Peyer's patch (tissue), 4 donors: ENCODE results near the gene INO80B. TPM values are rescaled to one million over a fixed set of nuclear protein-coding genes. Genes with fewer than 3 reads are reported as not detected.
"Not testable (repeated sequence)": the region's sequence is repeated elsewhere in the genome, so short reads cannot be mapped to it uniquely, and the experiment has no call there.

Experiments used
- DNase-seq, 3 donors: peaks; one replicate each; pipeline ENCODE4 v3.0.0-alpha.2; 2017 to 2019
- H3K27ac ChIP-seq, 4 donors: fragments of 200-600 bp; sonication (generic); one replicate each; pipeline ENCODE4 v1.5.1; 2016 to 2019
- H3K27me3 ChIP-seq, 2 donors: fragments of 200-600 bp; sonication (generic); one replicate each; pipeline ENCODE4 v1.5.1; 2019
- H3K36me3 ChIP-seq, 3 donors: fragments of 200-600 bp; sonication (generic); one replicate each; pipeline ENCODE4 v1.5.1; 2016 to 2019
- H3K4me1 ChIP-seq, 4 donors: fragments of 200-600 bp; sonication (generic); one replicate each; pipeline ENCODE4 v1.5.1; 2016 to 2019
- H3K4me3 ChIP-seq, 4 donors: fragments of 200-600 bp; sonication (generic); 1 replicate in 3 of 4; 2 replicates in 1 of 4; pipeline ENCODE4 v1.5.1; 2016 to 2019; ENCODE audit warnings: mild to moderate bottlenecking in 1 of 4
- H3K9me3 ChIP-seq, 4 donors: fragments of 200-600 bp; sonication (generic); one replicate each; pipeline ENCODE4 v1.5.1; 2016 to 2019; ENCODE audit warnings: mild to moderate bottlenecking in 1 of 4
- POLR2A ChIP-seq, 2 donors: fragments of 450-650 bp; IDR thresholded peaks; one replicate each; pipeline ENCODE4 v1.5.1; 2017; ENCODE audit warnings: antibody characterized with exemption in 2 of 2, mild to moderate bottlenecking in 2 of 2, moderate library complexity in 2 of 2
- total RNA-seq, 4 donors: library from RNA; depleted of rRNA; stranded (reverse); fragments of >200 nt; gene quantifications; one replicate each; pipeline ENCODE4 v1.1.0, GENCODE V29; 2016
- TF ChIP-seq, protein P1 (sequence below), 6 experiments: fragments of 450-650 bp in 4 of 6; fragments of 200-600 bp in 2 of 6; sonication (generic) in 1 of 6; IDR thresholded peaks; one replicate each; pipeline ENCODE4 v1.5.1; 2017 to 2019; ENCODE audit warnings: antibody characterized with exemption in 6 of 6, mild to moderate bottlenecking in 3 of 6, moderate library complexity in 1 of 6

Gene INO80B
- total RNA-seq, 4 donors from 2014 or later, result 5.4 to 83.3 (median 41.8) TPM

DNA sequence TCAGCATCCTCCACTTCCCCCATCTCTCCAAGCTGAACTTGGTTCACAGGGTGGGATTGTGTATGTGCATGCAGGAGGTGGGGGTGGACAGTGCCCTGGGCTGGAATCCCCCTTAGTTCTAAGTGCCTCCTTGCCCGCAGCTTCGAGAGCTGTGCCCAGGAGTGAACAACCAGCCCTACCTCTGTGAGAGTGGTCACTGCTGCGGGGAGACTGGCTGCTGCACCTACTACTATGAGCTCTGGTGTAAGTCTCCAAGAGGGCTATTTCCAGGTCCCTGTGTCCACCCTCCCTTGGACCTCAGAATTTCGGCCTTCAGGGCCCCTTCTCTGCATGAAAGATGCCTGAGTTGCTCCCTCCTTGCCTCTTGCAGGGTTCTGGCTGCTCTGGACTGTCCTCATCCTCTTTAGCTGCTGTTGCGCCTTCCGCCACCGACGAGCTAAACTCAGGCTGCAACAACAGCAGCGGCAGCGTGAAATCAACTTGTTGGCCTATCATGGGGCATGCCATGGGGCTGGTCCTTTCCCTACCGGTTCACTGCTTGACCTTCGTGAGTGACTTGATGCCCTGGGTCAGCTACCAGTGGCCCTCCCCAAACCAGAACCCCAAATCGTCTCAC, 4.7 kb downstream of the INO80B start:
- peak overlapping the region in 1 of 4 donors; percentile 88 for H3K4me3 ChIP-seq
- peaks cover 0 to 24% (median 0%) of the 10 kb centered on the region in 3 donors for H3K36me3 ChIP-seq
- peaks cover 6 to 55% (median 19%) of the 10 kb centered on the region in 4 donors for H3K4me1 ChIP-seq
- not testable (repeated sequence) for H3K27me3 ChIP-seq, DNase-seq, H3K9me3 ChIP-seq, H3K27ac ChIP-seq
- TF ChIP-seq POLR2A (IDR thresholded peaks at IDR 0.05), result peak in 1 of 2 donors; percentile 3

DNA sequence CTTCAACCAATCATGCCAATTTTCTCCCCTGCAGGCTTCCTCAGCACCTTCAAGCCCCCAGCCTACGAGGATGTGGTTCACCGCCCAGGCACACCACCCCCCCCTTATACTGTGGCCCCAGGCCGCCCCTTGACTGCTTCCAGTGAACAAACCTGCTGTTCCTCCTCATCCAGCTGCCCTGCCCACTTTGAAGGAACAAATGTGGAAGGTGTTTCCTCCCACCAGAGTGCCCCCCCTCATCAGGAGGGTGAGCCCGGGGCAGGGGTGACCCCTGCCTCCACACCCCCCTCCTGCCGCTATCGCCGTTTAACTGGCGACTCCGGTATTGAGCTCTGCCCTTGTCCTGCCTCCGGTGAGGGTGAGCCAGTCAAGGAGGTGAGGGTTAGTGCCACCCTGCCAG, 5.3 kb downstream of the INO80B start:
- Histone ChIP-seq H3K4me1 (peaks cover 6 to 56% (median 19%) of the 10 kb centered on the region in 4 donors), H3K36me3 (peaks cover 0 to 24% (median 0%) of the 10 kb centered on the region in 3 donors)
- TF ChIP-seq POLR2A (IDR thresholded peaks at IDR 0.05), result peak in 1 of 2 donors; percentile 3
- not testable (repeated sequence) for H3K4me3 ChIP-seq, DNase-seq, H3K27me3 ChIP-seq, H3K9me3 ChIP-seq, H3K27ac ChIP-seq

DNA sequence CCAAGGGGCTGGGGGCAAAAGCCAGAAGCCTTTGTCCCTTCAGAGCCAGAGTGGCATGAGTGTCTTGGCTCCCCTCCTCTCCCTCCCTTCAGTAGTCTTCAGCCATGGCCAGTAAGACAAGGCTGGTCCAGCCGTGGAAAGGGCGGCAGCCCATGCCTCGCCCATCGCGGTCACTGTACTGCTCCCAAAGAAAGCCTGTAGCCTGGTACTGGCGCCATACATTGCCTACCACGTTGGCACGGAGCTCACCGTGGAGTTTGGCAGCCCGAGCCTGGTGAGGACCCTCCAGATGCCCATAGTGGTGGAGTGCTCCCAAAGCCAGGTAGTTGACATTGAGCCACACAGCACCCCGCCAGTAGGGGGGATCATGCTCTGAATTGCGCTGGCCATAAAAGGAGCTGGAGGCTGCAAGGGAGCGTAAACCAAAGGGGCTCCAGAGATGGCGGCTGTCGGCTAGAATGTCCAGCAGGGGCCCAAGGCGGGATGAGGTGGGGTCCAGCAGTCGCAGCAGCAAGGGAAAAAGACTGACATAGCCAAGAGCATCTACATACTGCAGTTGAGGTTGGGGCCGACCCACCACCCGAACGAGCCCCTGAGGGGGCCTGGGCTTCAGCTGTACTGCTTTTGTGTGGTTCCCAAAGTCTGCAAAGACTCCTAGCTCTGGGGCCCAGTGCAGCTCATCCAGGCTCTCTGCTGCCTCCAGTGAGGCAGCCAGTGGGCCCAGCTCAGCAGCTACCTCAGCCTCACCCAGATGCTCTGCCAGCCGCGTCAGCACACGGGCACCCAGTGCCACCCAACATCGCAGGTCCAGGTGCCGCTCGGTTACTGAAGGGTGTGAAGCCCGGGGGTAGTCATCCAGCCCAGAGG, 6.5 kb downstream of the INO80B start:
- DNase-seq, result no peak
- Histone ChIP-seq H3K27ac (no peak overlapping the region), H3K4me3 (no peak overlapping the region), H3K9me3 (no peaks in the 10 kb centered on the region), H3K27me3 (no peaks in the 10 kb centered on the region), H3K4me1 (peaks cover 0 to 48% (median 14%) of the 10 kb centered on the region in 4 donors), H3K36me3 (peaks cover 0 to 24% (median 0%) of the 10 kb centered on the region in 3 donors)
- TF ChIP-seq, protein P1, sequence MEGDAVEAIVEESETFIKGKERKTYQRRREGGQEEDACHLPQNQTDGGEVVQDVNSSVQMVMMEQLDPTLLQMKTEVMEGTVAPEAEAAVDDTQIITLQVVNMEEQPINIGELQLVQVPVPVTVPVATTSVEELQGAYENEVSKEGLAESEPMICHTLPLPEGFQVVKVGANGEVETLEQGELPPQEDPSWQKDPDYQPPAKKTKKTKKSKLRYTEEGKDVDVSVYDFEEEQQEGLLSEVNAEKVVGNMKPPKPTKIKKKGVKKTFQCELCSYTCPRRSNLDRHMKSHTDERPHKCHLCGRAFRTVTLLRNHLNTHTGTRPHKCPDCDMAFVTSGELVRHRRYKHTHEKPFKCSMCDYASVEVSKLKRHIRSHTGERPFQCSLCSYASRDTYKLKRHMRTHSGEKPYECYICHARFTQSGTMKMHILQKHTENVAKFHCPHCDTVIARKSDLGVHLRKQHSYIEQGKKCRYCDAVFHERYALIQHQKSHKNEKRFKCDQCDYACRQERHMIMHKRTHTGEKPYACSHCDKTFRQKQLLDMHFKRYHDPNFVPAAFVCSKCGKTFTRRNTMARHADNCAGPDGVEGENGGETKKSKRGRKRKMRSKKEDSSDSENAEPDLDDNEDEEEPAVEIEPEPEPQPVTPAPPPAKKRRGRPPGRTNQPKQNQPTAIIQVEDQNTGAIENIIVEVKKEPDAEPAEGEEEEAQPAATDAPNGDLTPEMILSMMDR (IDR thresholded peaks at IDR 0.05), result no peak
- no peak for TF ChIP-seq POLR2A (IDR thresholded peaks at IDR 0.05)

DNA sequence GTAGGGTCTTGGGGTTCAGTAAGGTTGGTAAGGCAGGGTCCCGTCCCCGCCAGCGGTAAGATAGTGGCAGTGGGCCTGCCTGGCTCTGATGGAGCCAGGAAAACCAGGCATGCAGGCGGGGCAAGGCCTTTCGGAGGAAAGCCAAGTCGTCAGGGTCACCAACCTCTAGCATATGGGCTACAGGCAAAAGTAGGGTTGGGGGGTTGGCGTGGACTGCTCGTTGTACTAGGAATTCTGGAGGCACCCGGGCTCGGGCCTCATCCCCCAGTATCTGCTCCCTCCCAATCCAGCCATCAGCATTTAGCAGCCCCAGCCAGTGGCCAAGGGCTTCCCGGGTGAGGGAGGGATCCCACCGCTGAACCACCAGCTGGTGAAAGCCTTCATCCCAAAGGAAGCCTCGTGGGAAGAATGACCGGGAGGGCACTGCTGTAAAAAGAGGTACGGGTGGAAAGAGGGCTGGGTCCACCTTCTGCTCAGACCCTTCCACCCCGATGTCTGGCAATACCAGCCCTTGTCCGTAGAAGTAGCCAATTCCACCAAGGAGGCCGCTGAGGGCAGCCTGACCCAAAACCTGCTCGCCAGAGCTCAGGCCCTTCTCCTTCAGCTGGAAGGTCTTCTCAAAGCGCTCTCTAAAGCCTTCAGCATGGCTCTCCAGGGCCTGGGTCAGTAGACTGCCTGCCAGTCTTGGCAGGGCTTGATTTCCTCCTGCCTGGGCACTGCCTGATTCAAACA, 7.3 kb downstream of the INO80B start:
- Histone ChIP-seq H3K36me3 (peaks cover 0 to 24% (median 0%) of the 10 kb centered on the region in 3 donors), H3K27ac (peak overlapping the region in 1 of 4 donors; percentile 68), H3K4me3 (no peak overlapping the region), H3K4me1 (peaks cover 0 to 40% (median 14%) of the 10 kb centered on the region in 4 donors), H3K27me3 (no peaks in the 10 kb centered on the region), H3K9me3 (no peaks in the 10 kb centered on the region)
- TF ChIP-seq POLR2A (IDR thresholded peaks at IDR 0.05), result no peak
- TF ChIP-seq, protein P1 (IDR thresholded peaks at IDR 0.05), result no peak
- no peak for DNase-seq

DNA sequence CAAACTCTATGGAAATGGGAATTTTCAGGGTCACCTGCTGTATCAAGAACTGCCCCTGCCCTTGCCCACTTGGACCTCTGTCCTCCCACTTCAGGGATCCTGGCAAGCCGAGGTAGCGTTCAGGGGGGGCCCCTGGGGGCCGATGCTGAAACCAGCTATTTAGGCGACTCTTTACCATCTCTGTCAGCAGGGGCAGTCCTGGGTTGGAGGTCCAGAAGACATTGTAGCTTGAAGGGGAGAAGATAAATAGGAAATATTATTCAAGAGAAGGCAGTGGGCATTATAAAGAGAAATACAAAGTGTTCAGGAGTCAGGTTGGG, 7.9 kb downstream of the INO80B start:
- no peaks in the 10 kb centered on the region for H3K27me3 ChIP-seq
- peaks cover 0 to 40% (median 14%) of the 10 kb centered on the region in 4 donors for H3K4me1 ChIP-seq
- H3K27ac ChIP-seq, result peak overlapping the region in 2 of 4 donors; percentile 52 to 68
- no peak overlapping the region for H3K4me3 ChIP-seq
- DNase-seq, result no peak
- peaks cover 0 to 24% (median 0%) of the 10 kb centered on the region in 3 donors for H3K36me3 ChIP-seq
- H3K9me3 ChIP-seq, result no peaks in the 10 kb centered on the region
- TF ChIP-seq, protein P1 (IDR thresholded peaks at IDR 0.05), result no peak
- no peak for TF ChIP-seq POLR2A (IDR thresholded peaks at IDR 0.05)

DNA sequence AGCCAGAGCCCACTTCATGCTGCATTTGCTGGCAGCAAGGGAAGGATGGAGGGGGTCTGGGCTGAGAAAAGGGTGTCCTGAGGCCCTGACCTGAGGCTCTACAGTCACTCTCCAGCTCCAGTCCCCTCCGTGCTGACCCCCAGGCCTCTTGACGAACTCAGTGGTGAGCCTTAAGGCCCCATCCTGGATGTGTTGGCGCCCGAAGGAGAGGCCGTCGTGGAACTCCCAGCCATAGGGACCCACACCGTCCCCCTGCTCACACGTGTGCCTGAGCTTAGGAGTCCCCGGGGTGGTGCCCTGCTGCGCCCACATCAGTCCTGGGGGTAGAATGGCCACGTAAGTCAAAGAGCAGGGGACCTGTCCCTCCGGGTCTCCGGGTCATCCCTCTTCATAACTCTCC, 9.5 kb downstream of the INO80B start:
- peaks cover 0 to 24% (median 0%) of the 10 kb centered on the region in 3 donors for H3K36me3 ChIP-seq
- H3K4me1 ChIP-seq, result peaks cover 0 to 32% (median 10%) of the 10 kb centered on the region in 4 donors
- no peak for DNase-seq
- H3K9me3 ChIP-seq, result no peaks in the 10 kb centered on the region
- peak overlapping the region; percentile 79 to 91 (median 86) for H3K27ac ChIP-seq
- no peak for TF ChIP-seq POLR2A (IDR thresholded peaks at IDR 0.05)
- TF ChIP-seq, protein P1 (IDR thresholded peaks at IDR 0.05), result no peak
- H3K4me3 ChIP-seq, result peak overlapping the region; percentile 76 to 98 (median 96)
- no peaks in the 10 kb centered on the region for H3K27me3 ChIP-seq

DNA sequence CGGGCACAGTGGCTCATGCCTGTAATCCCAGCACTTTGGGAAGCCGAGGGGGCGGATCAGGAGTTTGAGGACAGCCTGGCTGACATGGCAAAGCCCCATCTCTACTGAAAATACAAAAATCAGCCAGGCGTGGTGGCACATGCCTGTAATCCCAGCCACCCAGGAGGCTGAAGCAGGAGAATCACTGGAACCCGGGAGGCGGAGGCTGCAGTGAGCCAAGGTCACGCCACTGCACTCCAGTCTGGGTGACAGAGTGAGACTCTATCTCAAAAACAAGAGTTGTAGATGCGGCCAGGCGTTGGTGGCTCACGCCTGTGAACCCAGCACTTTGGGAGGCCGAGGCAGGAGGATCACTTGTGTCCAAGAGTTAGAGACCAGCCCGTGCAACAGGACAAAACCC, 15.9 kb downstream of the INO80B start:
- H3K27ac ChIP-seq, H3K27me3 ChIP-seq, H3K4me3 ChIP-seq, DNase-seq, H3K9me3 ChIP-seq: not testable (repeated sequence)
- Histone ChIP-seq H3K36me3 (peaks cover 0 to 17% (median 0%) of the 10 kb centered on the region in 3 donors), H3K4me1 (peaks cover 2 to 24% (median 10%) of the 10 kb centered on the region in 4 donors)
